HG02759 (cell line): Measurements from ENCODE around the gene SYCE3.

ENCODE experiments used
- ATAC-seq: cut with Tn5 transposase; IDR thresholded peaks from one replicate; pipeline ENCODE4 v1.9.1; 2021; ENCODE audit warnings: mild to moderate bottlenecking, moderate library complexity; ENCODE audit not compliant: unreplicated experiment

The SYCE3 gene

DNA sequence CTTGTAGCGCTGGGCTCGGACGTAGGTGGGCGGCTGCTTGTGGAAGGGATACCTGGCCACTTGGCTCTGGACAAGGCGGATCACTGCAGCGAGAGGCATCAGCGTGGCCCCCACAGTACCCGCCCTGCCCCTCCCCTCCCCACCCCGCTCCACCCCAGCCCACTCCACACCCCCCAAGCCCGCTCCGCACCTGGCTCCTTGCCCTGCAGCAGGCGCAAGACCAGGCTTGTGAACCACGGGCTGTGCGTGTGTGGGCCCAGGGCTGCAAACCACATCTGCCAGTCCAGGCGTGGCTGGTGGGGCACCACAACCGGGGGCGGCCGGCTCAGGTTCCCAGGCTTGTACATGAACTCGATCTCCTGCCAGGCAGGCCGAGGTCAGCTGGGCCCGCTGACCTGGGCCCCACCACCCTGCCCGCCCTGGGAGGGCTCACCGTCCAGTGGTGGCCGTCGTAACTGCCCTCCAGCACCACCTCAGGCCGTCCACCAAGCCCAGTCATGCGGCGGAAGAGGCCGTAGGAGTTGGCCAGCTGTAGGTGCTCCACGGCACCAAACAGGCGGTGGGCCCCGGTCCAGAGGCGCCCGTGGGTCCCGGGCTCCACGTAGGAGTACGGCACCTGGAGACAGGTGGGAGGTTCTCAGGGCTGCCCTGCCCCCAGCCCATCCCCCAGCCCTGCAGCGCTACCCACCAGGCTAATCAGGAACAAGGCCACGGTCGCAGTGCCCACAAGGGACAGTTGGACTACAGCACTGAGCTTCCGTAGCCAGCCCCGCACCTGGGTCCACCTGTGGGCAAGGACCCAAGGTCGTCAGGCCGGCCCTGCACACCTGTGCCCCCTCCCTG, 58.1 kb downstream of the SYCE3 start:
- no peak for ATAC-seq

DNA sequence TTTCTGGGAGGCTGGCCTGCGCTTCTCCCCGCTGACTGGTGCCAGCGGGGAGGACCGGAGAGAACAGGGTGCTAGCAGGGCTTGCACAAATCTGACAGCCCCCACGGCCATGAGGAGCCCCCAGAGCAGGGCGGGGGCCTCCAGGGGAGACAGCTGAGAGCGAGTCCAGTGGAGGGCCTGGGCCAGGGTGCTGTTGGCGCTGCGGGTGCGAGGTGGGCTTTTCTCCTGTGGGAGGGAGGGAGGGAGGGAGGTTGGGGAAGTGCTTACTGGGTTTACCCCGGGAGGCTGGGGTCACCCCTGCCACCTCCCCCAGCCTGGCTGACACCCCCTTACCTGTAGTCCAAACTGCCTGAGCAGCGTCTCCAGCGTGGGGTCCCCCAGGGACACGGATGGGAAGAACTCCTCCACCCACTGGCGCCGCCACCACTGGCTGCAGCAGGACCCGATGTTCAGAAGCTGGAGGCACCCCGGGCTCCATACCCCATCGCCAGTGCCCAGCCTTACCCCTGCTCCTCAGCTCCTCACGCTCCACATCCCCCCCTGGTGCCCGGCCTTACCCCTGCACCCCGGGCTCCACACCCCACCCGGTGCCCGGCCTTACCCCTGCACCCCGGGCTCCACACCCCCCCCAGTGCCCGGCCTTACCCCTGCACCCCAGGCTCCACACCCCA, 59.1 kb downstream of the SYCE3 start:
- ATAC-seq, result no peak

DNA sequence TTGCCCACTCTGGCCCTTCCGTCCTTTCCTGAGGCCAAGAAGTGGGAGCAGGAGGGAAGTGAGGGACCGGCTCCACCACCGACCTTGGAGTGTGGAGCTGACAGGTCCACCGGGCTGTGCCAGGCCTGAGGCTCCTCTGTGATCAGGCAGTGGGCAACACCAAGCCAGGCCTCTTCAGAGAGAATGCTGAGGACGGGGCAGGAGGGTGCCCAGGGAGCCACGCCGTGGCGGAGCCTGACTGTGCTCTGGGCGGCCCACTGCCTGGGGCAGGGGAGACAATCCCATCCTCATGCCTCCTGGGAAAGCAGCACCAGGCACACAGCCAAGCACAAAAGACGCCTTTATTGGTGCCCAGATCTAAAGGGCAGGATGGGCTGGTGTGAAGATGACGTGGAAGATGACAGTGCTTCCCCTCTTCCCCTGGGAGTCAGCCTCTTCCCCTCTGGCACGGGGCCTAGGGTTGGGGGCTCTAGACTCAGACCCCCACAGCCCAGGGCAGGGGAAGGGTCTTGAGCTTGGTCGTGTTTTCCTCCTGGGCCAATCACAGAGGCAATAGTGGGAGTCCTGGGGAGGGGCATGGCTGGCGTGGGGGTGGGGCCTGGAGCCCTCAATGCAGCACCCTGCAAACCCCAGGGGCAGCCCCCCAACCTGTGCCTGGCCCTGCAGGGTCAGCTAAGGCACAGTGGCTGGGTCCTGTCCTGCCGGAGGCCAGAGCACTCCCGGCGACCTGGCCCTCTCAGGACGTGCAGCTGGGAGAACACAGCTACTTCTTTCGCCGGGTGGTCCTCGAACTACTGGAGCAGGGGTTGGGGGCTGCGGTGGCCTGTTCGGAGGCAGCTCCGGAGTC, 59.9 kb downstream of the SYCE3 start:
- no peak for ATAC-seq

DNA sequence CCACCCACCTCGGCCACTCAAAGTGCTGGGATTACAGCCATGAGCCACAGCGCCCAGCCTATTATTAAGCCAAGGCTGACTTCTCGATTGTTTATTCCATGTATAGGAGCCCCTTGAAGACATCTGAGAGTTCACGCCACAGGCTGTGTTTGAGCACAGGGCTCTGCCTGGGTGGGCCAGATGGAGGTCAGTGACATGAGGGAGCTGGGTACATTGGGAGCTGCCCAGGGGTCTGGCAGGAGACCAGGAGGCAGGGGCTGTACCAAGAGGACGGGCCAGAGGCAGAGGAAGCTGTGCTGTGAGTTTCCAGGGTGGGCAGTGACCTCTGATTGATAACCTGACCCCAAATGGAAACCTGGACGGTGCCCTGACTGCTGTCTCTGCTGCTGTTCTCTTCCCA, 60.6 kb downstream of the SYCE3 start:
- ATAC-seq, result no peak
